HepG2 (cell line): ENCODE measurements around the gene PLD6. TPM values are rescaled to one million over a fixed set of nuclear protein-coding genes. Genes with fewer than 3 reads are reported as not detected.

Experiments
- ATAC-seq: fragments of 200-7000 bp; cut with Tn5 transposase; 3 replicates; pipeline ENCODE4 v1.9.1; 2020; ENCODE audit warnings: mild to moderate bottlenecking, moderate library complexity
- BruUV-seq: library from RNA; stranded (reverse); fragments of 400-500 nt; replicated peaks from 2 replicates; lab custom pipeline; 2021; lab: Mats Ljungman, UMichigan
- CTCF ChIA-PET: fragments of 300-600 bp; formaldehyde crosslinking; extraction: SDS; loops from one replicate; lab custom pipeline; 2021; ENCODE audit warnings: low total read pairs, inconsistent platforms, low intra/inter-chr PET ratio; lab: Yijun Ruan, JAX
- POLR2A ChIA-PET: fragments of 350-600 bp; sonication (Branson Sonifier 250); formaldehyde crosslinking; loops from one replicate; lab custom pipeline; 2020; ENCODE audit warnings: antibody characterized with exemption, inconsistent platforms; lab: Yijun Ruan, JAX
- DNase-seq: peaks from one replicate; pipeline ENCODE4 v3.0.0-alpha.2; 2015; ENCODE audit warnings: low spot score
- FAIRE-seq: peaks from 3 replicates; lab custom pipeline; 2011; peaks lifted over from hg19 to GRCh38; lab: Jason Lieb, UNC
- H2AFZ ChIP-seq: one replicate; pipeline ENCODE4 v1.6.1; 2011; ENCODE audit warnings: low read length, inconsistent platforms
- H3K27ac ChIP-seq: fragments of 300-600 bp; 3 replicates; pipeline ENCODE4 v1.8.0; 2011; ENCODE audit warnings: mixed run types, mild to moderate bottlenecking, mixed read lengths, low read length, inconsistent platforms; ENCODE audit not compliant: insufficient read depth; ENCODE audit errors: extremely low read length
- H3K27me3 ChIP-seq, 2 experiments: fragments of 200-600 bp in 1 of 2; 2 replicates in 1 of 2; 3 replicates in 1 of 2; pipeline versions ENCODE4 v1.6.0 to v1.8.0; 2011; ENCODE audit warnings: low read length in 2 of 2, mild to moderate bottlenecking in 2 of 2, moderate library complexity in 2 of 2, inconsistent platforms in 1 of 2; ENCODE audit not compliant: insufficient read depth in 2 of 2, control insufficient read depth in 1 of 2
- H3K36me3 ChIP-seq, 2 experiments: fragments of 200-600 bp in 1 of 2; replicated peaks in 1 of 2; 2 replicates in 1 of 2; 3 replicates in 1 of 2; pipeline versions ENCODE4 v1.5.1 to v1.8.0; 2011; ENCODE audit warnings: low read length in 2 of 2, inconsistent platforms in 1 of 2; ENCODE audit not compliant: insufficient read depth in 2 of 2, control insufficient read depth in 1 of 2
- H3K4me1 ChIP-seq: 2 replicates; pipeline ENCODE4 v1.5.1; 2012; ENCODE audit warnings: low read length, inconsistent platforms; ENCODE audit not compliant: insufficient read depth
- H3K4me2 ChIP-seq: 2 replicates; pipeline ENCODE4 v1.6.0; 2011; ENCODE audit warnings: low read depth, low read length, inconsistent platforms
- H3K4me3 ChIP-seq, 3 experiments: fragments of 200-600 bp in 1 of 3; sonication (generic), shearing (Covaris generic) in 1 of 3; replicated peaks in 1 of 3; 2 replicates each; pipeline ENCODE4 v1.5.1; 2011 to 2016; ENCODE audit warnings: low read length in 3 of 3, inconsistent platforms in 2 of 3, low read depth in 2 of 3, mild to moderate bottlenecking in 2 of 3, control low read depth in 1 of 3, mixed read lengths in 1 of 3; ENCODE audit not compliant: insufficient read depth in 1 of 3
- H3K79me2 ChIP-seq: one replicate; pipeline ENCODE4 v1.6.1; 2011; ENCODE audit warnings: low read length, inconsistent platforms; ENCODE audit not compliant: insufficient read depth
- H3K9ac ChIP-seq: 2 replicates; pipeline ENCODE4 v1.6.0; 2011; ENCODE audit warnings: mild to moderate bottlenecking, low read depth, low read length, inconsistent platforms; ENCODE audit not compliant: insufficient read depth
- H3K9me3 ChIP-seq: 2 replicates; pipeline ENCODE4 v1.5.1; 2012; ENCODE audit warnings: mild to moderate bottlenecking, low read length
- H4K20me1 ChIP-seq: 2 replicates; pipeline ENCODE4 v1.6.0; 2011; ENCODE audit warnings: inconsistent platforms, mild to moderate bottlenecking, low read length, moderate library complexity; ENCODE audit not compliant: insufficient read depth
- CEBPB ChIP-seq: IDR thresholded peaks from 2 replicates; pipeline ENCODE4 v1.6.1; 2011; ENCODE audit warnings: low read depth, low read length, improper control_type of control experiment, borderline replicate concordance
- PHF5A ChIP-seq: IDR thresholded peaks from one replicate; pipeline ENCODE4 v1.6.1; 2018; ENCODE audit warnings: low read depth, missing genetic modification reagents; ENCODE audit not compliant: unreplicated experiment
- SMARCC2 ChIP-seq: fragments of 450-650 bp; IDR thresholded peaks from 2 replicates; pipeline ENCODE4 v1.6.1; 2017; ENCODE audit warnings: antibody characterized with exemption, mild to moderate bottlenecking
- SPEN ChIP-seq: sonication (generic); formaldehyde crosslinking; IDR thresholded peaks from 2 replicates; pipeline ENCODE4 v1.5.1; 2020; ENCODE audit warnings: low read depth, mild to moderate bottlenecking, missing genetic modification reagents
- ZNF552 ChIP-seq: sonication (generic); formaldehyde crosslinking; IDR thresholded peaks from 2 replicates; pipeline ENCODE4 v1.9.0; 2022; ENCODE audit warnings: missing genetic modification reagents, mild to moderate bottlenecking, borderline replicate concordance
- ZNF589 ChIP-seq: sonication (generic); formaldehyde crosslinking; conservative IDR thresholded peaks from 2 replicates; pipeline ENCODE4 v1.8.0; 2022; ENCODE audit warnings: mild to moderate bottlenecking, moderate library complexity, missing genetic modification reagents
- WGBS: methylation state at CpG from one replicate; pipeline ENCODE4 v1.1.6; 2017; ENCODE audit warnings: low lambda C conversion rate; 5-methylcytosine and 5-hydroxymethylcytosine counted together
- in situ Hi-C: cut with HindIII; loops from 2 replicates; pipeline ENCODE4 v1.10.0; 2017; ENCODE audit warnings: low pct_unique_long_range_greater_than_20kb; ENCODE audit not compliant: extremely low pct_ligation_motif_present
- intact Hi-C: fragments of 100-400 bp; cut with micrococcal nuclease; formaldehyde crosslinking; loops from one replicate; pipeline ENCODE4 v1.10.0; 2022; ENCODE audit not compliant: unreplicated experiment
- polyA plus RNA-seq, 8 experiments: library from polyadenylated mRNA; depleted of rRNA in 3 of 8; stranded (reverse) in 7 of 8; unstranded in 1 of 8; fragments of >200 nt; fragmentation: Illumina TruSeq in 4 of 8; extraction: Trizol in 4 of 8; gene quantifications; 2 replicates each; pipeline versions ENCODE4 v1.2.1 to v1.2.3, GENCODE V29; 2011 to 2016; ENCODE audit warnings: low read depth in 4 of 8, missing spikeins in 1 of 8, mixed read lengths in 1 of 8; ENCODE audit not compliant: insufficient read depth in 1 of 8
- total RNA-seq, 5 experiments: library from RNA; depleted of rRNA; stranded (reverse); fragments of >200 nt; fragmentation: Illumina TruSeq; extraction: Trizol; gene quantifications; 2 replicates each; pipeline ENCODE4 v1.2.3, GENCODE V29; 2016; ENCODE audit warnings: low read depth in 1 of 5
- TF ChIP-seq, protein P1 (sequence below): sonication (generic); formaldehyde crosslinking; IDR thresholded peaks from 2 replicates; pipeline ENCODE4 v1.5.0; 2020; ENCODE audit warnings: mild to moderate bottlenecking, missing genetic modification reagents, borderline replicate concordance
- TF ChIP-seq, protein P2 (sequence below): sonication (generic); formaldehyde crosslinking; IDR thresholded peaks from 2 replicates; pipeline ENCODE4 v1.5.1; 2020; ENCODE audit warnings: mild to moderate bottlenecking, missing genetic modification reagents, borderline replicate concordance
- TF ChIP-seq, protein P3 (sequence below): sonication (generic); formaldehyde crosslinking; IDR thresholded peaks from 2 replicates; pipeline ENCODE4 v1.5.0; 2020; ENCODE audit warnings: mild to moderate bottlenecking, missing genetic modification reagents, borderline replicate concordance
- TF ChIP-seq, protein P4 (sequence below): sonication (generic); formaldehyde crosslinking; IDR thresholded peaks from 2 replicates; pipeline ENCODE4 v1.4.0; 2020; ENCODE audit warnings: missing genetic modification reagents

PLD6 gene
- total and polyA plus RNA-seq, 2 of the 13 experiments (the other 11 are each of a cell fraction or from before 2014, with no cell fraction given): 5.2 to 11.4 TPM

DNA sequence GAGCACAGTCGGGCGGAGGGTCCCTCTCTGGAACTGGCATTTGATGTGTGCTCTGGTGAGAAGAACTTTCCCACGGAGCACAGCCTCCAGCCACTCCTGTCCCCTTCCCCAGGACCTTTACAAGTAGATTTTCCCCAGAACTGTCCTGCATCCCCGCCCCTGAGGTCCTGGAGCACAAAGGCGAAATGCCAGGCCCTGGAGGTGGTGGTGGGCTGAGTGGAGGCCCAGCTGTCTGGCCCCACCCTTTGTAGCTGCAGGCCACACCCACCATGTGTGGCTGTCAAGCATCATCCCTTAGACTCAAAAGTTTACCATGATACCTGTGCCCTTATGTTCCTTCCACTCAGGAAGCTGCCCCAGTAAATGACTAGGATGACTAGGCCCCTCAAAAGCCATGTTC is 37.7 kb downstream of the PLD6 start (continued):
- TF ChIP-seq, protein P1, sequence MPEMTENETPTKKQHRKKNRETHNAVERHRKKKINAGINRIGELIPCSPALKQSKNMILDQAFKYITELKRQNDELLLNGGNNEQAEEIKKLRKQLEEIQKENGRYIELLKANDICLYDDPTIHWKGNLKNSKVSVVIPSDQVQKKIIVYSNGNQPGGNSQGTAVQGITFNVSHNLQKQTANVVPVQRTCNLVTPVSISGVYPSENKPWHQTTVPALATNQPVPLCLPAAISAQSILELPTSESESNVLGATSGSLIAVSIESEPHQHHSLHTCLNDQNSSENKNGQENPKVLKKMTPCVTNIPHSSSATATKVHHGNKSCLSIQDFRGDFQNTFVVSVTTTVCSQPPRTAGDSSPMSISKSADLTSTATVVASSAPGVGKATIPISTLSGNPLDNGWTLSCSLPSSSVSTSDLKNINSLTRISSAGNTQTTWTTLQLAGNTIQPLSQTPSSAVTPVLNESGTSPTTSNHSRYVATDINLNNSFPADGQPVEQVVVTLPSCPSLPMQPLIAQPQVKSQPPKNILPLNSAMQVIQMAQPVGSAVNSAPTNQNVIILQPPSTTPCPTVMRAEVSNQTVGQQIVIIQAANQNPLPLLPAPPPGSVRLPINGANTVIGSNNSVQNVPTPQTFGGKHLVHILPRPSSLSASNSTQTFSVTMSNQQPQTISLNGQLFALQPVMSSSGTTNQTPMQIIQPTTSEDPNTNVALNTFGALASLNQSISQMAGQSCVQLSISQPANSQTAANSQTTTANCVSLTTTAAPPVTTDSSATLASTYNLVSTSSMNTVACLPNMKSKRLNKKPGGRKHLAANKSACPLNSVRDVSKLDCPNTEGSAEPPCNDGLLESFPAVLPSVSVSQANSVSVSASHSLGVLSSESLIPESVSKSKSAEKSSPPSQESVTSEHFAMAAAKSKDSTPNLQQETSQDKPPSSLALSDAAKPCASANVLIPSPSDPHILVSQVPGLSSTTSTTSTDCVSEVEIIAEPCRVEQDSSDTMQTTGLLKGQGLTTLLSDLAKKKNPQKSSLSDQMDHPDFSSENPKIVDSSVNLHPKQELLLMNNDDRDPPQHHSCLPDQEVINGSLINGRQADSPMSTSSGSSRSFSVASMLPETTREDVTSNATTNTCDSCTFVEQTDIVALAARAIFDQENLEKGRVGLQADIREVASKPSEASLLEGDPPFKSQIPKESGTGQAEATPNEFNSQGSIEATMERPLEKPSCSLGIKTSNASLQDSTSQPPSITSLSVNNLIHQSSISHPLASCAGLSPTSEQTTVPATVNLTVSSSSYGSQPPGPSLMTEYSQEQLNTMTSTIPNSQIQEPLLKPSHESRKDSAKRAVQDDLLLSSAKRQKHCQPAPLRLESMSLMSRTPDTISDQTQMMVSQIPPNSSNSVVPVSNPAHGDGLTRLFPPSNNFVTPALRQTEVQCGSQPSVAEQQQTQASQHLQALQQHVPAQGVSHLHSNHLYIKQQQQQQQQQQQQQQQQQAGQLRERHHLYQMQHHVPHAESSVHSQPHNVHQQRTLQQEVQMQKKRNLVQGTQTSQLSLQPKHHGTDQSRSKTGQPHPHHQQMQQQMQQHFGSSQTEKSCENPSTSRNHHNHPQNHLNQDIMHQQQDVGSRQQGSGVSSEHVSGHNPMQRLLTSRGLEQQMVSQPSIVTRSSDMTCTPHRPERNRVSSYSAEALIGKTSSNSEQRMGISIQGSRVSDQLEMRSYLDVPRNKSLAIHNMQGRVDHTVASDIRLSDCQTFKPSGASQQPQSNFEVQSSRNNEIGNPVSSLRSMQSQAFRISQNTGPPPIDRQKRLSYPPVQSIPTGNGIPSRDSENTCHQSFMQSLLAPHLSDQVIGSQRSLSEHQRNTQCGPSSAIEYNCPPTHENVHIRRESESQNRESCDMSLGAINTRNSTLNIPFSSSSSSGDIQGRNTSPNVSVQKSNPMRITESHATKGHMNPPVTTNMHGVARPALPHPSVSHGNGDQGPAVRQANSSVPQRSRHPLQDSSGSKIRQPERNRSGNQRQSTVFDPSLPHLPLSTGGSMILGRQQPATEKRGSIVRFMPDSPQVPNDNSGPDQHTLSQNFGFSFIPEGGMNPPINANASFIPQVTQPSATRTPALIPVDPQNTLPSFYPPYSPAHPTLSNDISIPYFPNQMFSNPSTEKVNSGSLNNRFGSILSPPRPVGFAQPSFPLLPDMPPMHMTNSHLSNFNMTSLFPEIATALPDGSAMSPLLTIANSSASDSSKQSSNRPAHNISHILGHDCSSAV (CRISPR knock-in tag): no peak

DNA sequence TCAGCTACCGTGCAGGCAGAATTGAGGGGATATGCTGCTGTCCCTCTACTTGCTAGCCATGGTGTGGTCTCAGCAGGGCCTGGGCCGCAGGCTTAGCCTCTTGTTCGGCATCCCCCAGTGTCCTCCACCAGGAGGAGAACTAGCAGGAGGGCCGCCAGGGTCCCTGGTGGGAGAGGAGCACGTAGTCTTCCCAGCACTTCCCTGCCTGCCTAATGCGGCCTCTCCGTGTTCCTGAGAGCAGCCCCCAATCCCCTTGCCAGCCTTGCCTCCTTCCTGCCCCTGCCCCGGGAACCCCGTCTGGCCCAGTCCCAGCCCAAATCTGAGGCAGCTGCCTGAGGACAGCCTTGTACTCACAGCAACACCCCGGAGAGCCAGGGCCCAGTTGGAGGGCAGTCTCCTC is 38.1 kb downstream of the PLD6 start:
- intact Hi-C loops: no loop called here
- Histone ChIP-seq H2AFZ (no peak overlapping the region), H4K20me1 (no peaks in the 10 kb centered on the region), H3K27ac (no peak overlapping the region), H3K79me2 (no peaks in the 10 kb centered on the region), H3K9ac (no peak overlapping the region), H3K27me3 (no peaks in the 10 kb centered on the region), H3K4me1 (no peaks in the 10 kb centered on the region), H3K9me3 (no peaks in the 10 kb centered on the region), H3K4me2 (no peak overlapping the region), H3K36me3 (peaks cover 13 to 52% of the 10 kb centered on the region in 2 experiments; a peak in 4 of 5 replicates), H3K4me3 (no peak overlapping the region)
- CTCF ChIA-PET: no interaction called here
- in situ Hi-C loops: no loop called here
- ATAC-seq: 0 out of 3 replicates have a peak, but pooled peaks have one; percentile 25
- POLR2A ChIA-PET: no interaction called here
- no TSS peak for BruUV-seq
- FAIRE-seq: no peak
- 95% methylated on average over 4 of the region's 10 CpGs for WGBS
- no peak for DNase-seq
- TF ChIP-seq ZNF552 (CRISPR knock-in tag) (no peak), SMARCC2 (no peak), ZNF589 (CRISPR knock-in tag) (no peak), CEBPB (no peak), SPEN (CRISPR knock-in tag) (no peak), PHF5A (CRISPR knock-in tag) (no peak)
- TF ChIP-seq, protein P2, sequence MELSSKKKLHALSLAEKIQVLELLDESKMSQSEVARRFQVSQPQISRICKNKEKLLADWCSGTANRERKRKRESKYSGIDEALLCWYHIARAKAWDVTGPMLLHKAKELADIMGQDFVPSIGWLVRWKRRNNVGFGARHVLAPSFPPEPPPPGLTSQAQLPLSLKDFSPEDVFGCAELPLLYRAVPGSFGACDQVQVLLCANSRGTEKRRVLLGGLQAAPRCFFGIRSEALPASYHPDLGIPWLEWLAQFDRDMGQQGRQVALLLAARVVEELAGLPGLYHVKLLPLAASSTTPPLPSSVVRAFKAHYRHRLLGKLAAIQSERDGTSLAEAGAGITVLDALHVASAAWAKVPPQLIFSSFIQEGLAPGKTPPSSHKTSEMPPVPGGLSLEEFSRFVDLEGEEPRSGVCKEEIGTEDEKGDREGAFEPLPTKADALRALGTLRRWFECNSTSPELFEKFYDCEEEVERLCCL (CRISPR knock-in tag): no peak
- TF ChIP-seq, protein P3, sequence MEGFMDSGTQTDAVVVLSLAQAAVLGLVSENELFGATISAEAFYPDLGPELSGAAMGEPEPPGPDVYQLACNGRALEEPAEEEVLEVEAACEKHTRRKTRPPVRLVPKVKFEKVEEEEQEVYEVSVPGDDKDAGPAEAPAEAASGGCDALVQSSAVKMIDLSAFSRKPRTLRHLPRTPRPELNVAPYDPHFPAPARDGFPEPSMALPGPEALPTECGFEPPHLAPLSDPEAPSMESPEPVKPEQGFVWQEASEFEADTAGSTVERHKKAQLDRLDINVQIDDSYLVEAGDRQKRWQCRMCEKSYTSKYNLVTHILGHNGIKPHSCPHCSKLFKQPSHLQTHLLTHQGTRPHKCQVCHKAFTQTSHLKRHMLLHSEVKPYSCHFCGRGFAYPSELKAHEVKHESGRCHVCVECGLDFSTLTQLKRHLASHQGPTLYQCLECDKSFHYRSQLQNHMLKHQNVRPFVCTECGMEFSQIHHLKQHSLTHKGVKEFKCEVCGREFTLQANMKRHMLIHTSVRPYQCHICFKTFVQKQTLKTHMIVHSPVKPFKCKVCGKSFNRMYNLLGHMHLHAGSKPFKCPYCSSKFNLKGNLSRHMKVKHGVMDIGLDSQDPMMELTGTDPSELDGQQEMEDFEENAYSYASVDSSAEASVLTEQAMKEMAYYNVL (CRISPR knock-in tag): no peak
- TF ChIP-seq, protein P4, sequence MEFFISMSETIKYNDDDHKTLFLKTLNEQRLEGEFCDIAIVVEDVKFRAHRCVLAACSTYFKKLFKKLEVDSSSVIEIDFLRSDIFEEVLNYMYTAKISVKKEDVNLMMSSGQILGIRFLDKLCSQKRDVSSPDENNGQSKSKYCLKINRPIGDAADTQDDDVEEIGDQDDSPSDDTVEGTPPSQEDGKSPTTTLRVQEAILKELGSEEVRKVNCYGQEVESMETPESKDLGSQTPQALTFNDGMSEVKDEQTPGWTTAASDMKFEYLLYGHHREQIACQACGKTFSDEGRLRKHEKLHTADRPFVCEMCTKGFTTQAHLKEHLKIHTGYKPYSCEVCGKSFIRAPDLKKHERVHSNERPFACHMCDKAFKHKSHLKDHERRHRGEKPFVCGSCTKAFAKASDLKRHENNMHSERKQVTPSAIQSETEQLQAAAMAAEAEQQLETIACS: no peak
